ENCODE results near the gene TBCC.
A peak's percentile ranks its signal among the peaks of the same experiment; 100 is the strongest.
"Not testable (repeated sequence)": the region's sequence is repeated elsewhere in the genome, so short reads cannot be mapped to it uniquely, and the experiment has no call there.

TBCC gene

GRCh38 chr6:42745640-42746462 is at the start of gene TBCC:
TBCC (minus strand) TSS chr6:42746103; CDS start chr6:42746073, 30 bp downstream.
- DNase-seq, result peak; percentile 95

GRCh38 chr6:42795651-42796050 is 49.7 kb upstream of the TBCC start:
- no peak for DNase-seq

- DNase-seq, result no peak
Measured at GRCh38 chr6:42791706-42792320, 45.9 kb upstream of the TBCC start.

- no peak for DNase-seq
Measured at GRCh38 chr6:42790549-42791181, 44.8 kb upstream of the TBCC start.

GRCh38 chr6:42788671-42789070 is 42.8 kb upstream of the TBCC start:
- DNase-seq, result no peak

- peak; percentile 99 for DNase-seq
Measured at GRCh38 chr6:42787063-42787472, 41.2 kb upstream of the TBCC start.

- DNase-seq, result no peak
Measured at GRCh38 chr6:42786525-42786985, 40.7 kb upstream of the TBCC start.

- DNase-seq, result peak; percentile 59
Measured at GRCh38 chr6:42784717-42785498, 39.0 kb upstream of the TBCC start.

- DNase-seq, result peak; percentile 79
Measured at GRCh38 chr6:42783876-42784642, 38.2 kb upstream of the TBCC start.

GRCh38 chr6:42783177-42783875 is 37.4 kb upstream of the TBCC start:
- DNase-seq, result peak; percentile 77

GRCh38 chr6:42782689-42783176 is 36.8 kb upstream of the TBCC start:
- DNase-seq, result peak; percentile 63

- DNase-seq, result peak; percentile 68
Measured at GRCh38 chr6:42781796-42782688, 36.1 kb upstream of the TBCC start, which contains the start of gene BICRAL. BICRAL (plus strand) TSS chr6:42782052; CDS start chr6:42822023, 39,971 bp downstream.

- DNase-seq, result no peak
Measured at GRCh38 chr6:42781546-42781795, 35.6 kb upstream of the TBCC start.

- no peak for DNase-seq
Measured at GRCh38 chr6:42779521-42779920, 33.6 kb upstream of the TBCC start.

GRCh38 chr6:42778122-42778521 is 32.2 kb upstream of the TBCC start:
- DNase-seq, result no peak

GRCh38 chr6:42777126-42777822 is 31.4 kb upstream of the TBCC start:
- DNase-seq, result no peak

GRCh38 chr6:42774821-42775487 is 29.1 kb upstream of the TBCC start:
- not testable (repeated sequence) for DNase-seq

- no peak for DNase-seq
Measured at GRCh38 chr6:42774201-42774600, 28.3 kb upstream of the TBCC start.

GRCh38 chr6:42771741-42772100 is 25.8 kb upstream of the TBCC start:
- no peak for DNase-seq
